ENCODE measurements around the gene RELN. TPM values are rescaled to one million over a fixed set of nuclear protein-coding genes. Genes with fewer than 3 reads are reported as not detected.

RELN gene
- total and polyA plus RNA-seq, 9 donors = 0.68 to 8.7 (median 2.7) TPM

DNA sequence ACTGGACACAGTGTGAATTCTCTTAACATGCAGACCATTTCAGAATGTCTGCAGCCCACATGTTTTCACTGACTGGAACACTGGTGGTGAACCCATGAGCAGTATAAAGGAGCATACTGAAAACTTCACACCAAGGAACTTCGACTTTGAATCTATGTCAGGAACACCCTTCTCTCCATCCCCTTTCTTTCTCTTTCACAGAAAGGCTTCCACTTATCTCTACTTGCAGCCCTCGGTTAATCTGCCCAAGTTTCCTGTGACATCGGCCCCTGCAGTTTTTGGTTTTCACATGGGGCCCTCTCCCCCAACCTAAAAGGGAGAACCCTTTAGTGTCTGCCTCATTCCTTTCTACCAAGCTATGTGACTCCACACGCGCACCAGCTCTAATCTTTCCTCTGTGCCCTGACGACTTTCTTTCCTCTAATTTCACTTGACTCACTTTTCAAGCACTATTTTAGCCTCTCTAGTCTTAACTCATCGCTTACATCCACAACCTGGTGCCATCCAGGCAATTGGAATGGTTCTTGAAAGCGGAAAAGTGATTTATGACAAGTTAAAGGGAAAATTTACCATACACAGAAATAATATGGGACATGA, 70.1 kb downstream of the RELN start:
- H3K36me3 ChIP-seq = no peaks in the 10 kb centered on the region

DNA sequence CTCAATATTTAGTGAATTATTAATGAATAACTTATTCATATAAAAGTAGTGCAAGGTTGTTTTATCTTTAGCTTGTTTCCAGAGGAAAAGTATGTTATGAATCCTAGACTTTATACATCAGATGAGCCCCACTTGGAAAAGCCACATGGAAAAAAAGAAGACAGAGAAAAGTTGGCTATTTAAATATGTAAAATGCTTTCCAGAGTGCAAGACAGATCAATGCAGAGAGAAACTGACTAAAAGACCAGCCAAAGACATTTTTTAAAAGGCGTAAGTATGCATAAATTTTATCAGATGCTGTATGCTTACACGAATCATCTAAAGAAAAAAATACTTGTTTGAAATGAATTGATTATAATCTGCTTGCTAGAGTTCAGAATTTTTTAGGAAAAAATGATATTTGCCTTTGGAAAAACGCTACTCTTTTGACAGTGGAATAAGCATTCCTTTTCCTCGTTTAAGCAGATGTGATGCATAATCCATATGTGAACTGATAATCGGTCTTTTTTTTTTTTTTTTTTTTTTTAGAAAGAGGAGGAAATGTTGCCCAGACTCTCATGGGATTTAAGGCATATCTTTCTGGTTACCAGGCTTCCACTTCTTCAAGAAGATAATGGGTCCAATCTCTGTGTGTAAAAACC, 70.7 kb downstream of the RELN start:
- Histone ChIP-seq H3K4me3 (no peak overlapping the region), H3K9me3 (no peaks in the 10 kb centered on the region), H3K27me3 (no peaks in the 10 kb centered on the region), H3K27ac (no peak overlapping the region), H3K36me3 (no peaks in the 10 kb centered on the region), H3K4me1 (ENCODE audit: insufficient read depth) (no peaks in the 10 kb centered on the region)
- 43 to 58% (median 50%) methylated on average over 5 of the region's 5 CpGs for WGBS, 3 donors
- intact Hi-C loops (cut with DNase I) = no loop called here
- DNase-seq = no peak
- TF ChIP-seq EP300 (IDR thresholded peaks at IDR 0.05) (no peak), CTCF (IDR thresholded peaks at IDR 0.05) (no peak), POLR2A (IDR thresholded peaks at IDR 0.05) (no peak)

More for the DNA sequence above, 70.1 kb downstream of the RELN start:
- no peaks in the 10 kb centered on the region for H3K4me1 ChIP-seq (ENCODE audit: insufficient read depth)
- TF ChIP-seq EP300 (IDR thresholded peaks at IDR 0.05) = no peak
- no peak for TF ChIP-seq CTCF (IDR thresholded peaks at IDR 0.05)
- TF ChIP-seq POLR2A (IDR thresholded peaks at IDR 0.05) = no peak
- intact Hi-C loops (cut with DNase I) = no loop called here
- H3K27me3 ChIP-seq = no peaks in the 10 kb centered on the region
- no peaks in the 10 kb centered on the region for H3K9me3 ChIP-seq
- no peak for DNase-seq
- H3K4me3 ChIP-seq = no peak overlapping the region
- 57 to 70% (median 67%) methylated on average over 8 of the region's 8 CpGs for WGBS, 3 donors
- no peak overlapping the region for H3K27ac ChIP-seq

DNA sequence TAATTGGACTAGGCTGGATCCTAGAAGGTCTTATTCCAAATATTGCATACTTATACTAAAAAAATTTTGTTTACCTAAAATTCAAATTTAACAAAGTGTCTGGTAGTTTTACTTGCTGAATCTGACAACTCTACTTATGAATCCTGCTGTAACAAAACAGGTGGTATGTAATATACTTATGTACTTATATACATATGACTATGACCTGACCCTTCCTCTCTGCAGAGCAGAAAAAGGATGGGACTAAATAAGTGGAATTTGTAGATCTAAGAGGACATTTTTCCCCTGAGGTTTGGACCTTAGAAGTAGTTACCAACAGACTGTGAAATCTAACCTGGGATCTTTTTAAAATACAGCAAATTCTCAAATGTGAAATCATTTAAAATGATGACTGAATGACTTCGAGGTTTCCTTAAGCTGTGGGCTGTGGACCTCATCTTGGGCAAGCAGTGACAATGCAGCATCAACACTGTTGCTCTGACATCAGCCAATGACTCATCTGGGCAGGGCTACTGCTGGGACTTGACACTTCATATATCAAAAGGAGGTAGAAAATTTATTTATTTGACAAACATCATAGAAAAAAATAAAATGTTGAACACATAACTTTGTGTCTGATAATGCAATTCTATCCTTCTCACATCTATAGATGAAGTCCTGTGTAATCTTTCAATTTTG, 73.6 kb downstream of the RELN start:
- Histone ChIP-seq H3K9me3 (no peaks in the 10 kb centered on the region), H3K27me3 (no peaks in the 10 kb centered on the region), H3K4me1 (ENCODE audit: insufficient read depth) (no peaks in the 10 kb centered on the region), H3K36me3 (no peaks in the 10 kb centered on the region), H3K4me3 (no peak overlapping the region), H3K27ac (no peak overlapping the region)
- intact Hi-C loops (cut with DNase I) = no loop called here
- WGBS, 3 donors = 55 to 73% (median 61%) methylated on average over 1 of the region's 1 CpG
- no peak for DNase-seq
- TF ChIP-seq POLR2A (IDR thresholded peaks at IDR 0.05) (no peak), CTCF (IDR thresholded peaks at IDR 0.05) (no peak), EP300 (IDR thresholded peaks at IDR 0.05) (no peak)

DNA sequence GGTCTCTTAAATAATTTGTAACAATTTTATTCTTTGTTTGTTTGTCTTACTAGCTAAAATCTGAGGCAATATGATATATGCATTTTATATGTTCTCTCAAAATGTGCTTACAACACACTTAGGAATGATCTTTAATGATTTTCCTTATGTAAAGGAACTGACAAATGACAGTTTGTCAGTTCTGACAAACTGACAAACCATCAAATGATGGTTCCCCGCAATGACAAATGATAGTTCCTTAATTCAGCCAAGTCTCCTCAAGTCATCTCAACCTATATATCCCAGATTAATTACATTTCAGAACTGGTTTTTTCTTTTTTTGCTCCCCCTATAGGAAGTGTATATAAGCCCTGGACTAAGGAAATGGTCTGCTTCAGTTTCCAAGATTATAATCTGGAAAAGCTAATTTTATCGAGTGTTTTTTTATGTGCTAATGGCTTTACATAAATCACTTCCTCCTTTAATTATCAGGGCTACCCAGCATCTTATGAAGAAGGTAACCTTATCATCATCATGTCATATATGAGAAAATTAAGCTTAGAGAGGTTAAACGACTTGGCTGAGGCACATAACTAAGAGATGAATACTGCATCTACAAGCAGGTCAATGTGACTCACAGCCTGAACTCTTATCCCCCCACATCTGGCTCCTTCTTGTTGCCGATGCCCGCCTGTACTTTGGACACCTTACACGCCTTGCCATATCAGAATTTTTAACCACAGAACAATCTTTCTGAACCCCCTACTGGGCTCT, 75.1 kb downstream of the RELN start:
- 38 to 65% (median 44%) methylated on average over 6 of the region's 6 CpGs for WGBS, 3 donors
- Histone ChIP-seq H3K27ac (no peak overlapping the region), H3K27me3 (no peaks in the 10 kb centered on the region), H3K4me3 (no peak overlapping the region), H3K9me3 (no peaks in the 10 kb centered on the region), H3K4me1 (ENCODE audit: insufficient read depth) (no peaks in the 10 kb centered on the region), H3K36me3 (no peaks in the 10 kb centered on the region)
- TF ChIP-seq EP300 (IDR thresholded peaks at IDR 0.05) (no peak), POLR2A (IDR thresholded peaks at IDR 0.05) (no peak), CTCF (IDR thresholded peaks at IDR 0.05) (no peak)
- no peak for DNase-seq
- intact Hi-C loops (cut with DNase I) = no loop called here
